NCI-H1436 treated with DMSO at 0.1 percent for 48 hours (cell line): ENCODE data around the gene MID1.

Experiments
- DNase-seq: peaks from one replicate; lab custom pipeline; 2025; lab: John Stamatoyannopoulos, UW

MID1 gene

DNA sequence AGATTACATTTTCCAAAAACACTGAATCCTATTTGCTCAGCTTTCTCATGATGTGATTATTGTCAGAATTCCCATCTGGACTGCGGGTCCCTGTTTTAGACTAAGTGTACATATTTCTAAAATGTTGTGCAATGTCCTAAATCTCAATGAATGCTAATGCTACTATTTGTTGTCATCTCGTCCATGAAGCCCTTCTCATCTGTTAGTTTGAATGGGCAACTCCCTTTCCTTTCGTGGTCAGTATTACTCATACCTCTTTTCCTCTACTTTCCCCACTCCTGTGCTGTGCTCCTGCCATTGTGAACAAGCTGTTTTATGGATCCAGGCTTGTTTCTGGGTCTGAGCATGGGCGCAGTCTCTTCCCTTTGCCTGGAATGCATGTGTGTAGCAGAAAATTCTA is 91.0 kb downstream of the MID1 start:
- DNase-seq = no peak

DNA sequence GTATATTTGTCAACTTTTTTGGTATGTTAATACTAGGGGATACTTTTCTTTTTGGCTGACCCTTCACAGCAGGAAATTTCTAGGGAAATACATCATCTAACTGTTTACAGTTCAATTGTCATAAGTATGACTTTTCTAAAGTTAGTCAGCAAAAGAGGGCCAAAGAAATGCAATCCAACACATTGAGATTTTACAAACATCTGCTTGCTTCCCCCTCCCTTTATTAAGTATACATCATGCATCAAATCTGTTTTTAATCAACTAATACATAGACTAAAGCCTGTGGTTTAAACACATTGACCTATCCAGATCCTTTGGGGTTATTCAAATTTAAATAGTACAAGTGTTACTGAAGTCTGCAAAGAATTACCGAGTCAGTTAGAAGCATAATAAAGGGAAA is 93.9 kb downstream of the MID1 start:
- DNase-seq = no peak

DNA sequence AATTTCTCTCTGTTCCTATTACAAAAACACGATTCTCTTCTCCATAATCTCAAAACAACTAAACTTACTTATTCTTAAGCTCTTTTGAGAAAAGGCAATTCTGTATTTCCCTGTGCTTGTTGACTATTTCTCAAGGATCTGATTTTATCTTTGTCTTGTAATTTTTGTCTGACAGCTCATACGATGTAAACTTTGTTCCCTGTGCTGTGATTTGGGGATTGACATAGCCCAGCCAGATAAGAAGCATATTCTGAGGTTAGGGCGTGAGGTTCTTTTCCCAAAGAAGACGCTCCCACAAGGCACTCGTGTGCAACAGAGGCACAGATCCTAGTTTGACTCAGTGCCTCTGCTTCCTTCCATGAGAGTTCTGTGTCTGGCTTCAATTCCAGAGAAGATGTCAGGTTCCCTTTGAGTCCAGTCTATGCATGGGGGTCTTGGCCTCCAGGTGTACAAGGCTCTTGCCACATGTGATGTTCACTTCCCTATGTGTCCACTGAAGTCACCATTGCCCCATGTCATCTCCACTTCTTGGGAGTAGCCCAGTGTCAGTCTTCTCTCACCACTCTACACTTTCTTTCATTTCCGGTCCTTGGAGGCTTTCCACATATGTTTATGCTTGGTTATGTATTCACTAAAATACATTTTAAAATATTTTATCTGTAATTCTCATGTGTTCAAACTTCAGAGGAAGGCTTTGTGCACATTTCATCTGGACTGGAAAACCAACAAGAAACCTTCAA is 94.8 kb downstream of the MID1 start:
- no peak for DNase-seq

DNA sequence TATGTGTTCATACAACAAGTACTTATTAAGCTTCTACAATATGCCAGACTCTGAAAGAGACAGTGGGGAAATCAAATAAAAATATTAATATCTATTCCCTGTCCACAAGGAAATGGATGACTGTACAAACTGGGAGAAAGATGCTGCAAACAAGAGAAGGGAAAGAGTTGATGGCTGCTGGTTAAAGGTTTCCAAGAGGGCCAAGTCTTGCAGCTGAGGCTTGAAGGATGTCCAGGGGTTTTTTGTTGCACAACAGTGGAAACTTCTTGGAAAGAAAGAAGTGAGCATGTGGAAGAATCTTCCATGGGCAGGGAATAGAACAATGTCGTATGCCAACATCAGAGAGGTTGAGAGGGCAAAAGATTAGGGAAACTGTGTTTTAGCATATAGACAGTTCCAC is 95.8 kb downstream of the MID1 start:
- no peak for DNase-seq

DNA sequence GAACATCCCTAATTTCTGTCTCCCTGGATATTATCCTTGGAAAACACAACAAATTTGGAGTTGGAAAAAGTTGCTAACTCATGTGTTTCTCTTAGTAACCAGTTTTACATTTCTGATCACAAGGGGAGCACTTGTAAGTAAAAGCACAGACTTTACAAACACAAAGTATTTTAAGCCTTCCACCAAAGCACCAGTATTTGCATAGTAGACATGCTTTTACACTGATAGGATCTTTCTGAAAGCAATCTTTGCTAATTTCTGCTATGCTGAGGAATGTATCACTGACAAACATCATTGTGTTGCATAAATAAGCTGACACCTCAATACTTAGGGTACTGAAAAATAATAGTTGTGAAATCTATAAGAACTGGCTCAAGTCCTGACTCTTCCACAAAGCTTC is 100.6 kb downstream of the MID1 start:
- no peak for DNase-seq

DNA sequence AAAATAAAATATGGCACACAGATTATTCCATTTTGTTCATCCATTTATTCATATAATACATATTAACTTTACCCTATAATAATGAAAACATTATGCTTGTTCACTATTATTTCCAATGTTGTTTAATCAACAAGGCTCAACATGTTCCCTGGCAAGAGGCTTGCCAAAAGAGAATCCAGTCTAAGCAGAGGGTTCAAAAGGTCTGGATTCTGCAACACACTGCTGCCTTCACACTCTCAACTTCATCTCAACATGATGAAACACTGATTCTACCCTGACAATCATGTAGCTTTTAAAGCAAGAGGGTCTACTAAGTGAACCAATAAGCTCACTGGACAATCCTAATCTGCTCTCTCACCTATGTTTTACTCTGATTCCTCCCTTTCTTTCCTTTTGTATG is 101.1 kb downstream of the MID1 start:
- no peak for DNase-seq

DNA sequence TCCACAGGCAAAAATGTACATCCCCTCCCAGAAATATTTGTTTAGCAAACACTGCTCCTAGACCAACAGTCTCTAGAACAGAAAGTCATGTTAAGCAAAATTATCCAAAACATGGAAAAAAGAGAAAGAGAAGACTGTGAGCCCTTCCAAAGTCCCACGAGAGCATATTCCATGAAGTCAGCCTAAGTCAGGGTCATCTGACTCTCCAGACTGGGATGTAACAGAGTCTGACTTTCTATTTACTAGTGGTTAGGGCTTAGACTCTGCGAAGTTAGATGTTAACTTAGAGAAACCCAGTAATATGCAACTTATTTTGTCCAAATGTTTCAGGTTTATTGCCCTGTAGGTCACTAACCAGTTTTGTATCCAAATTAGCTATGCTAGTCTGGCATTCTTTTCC is 102.3 kb downstream of the MID1 start:
- no peak for DNase-seq

DNA sequence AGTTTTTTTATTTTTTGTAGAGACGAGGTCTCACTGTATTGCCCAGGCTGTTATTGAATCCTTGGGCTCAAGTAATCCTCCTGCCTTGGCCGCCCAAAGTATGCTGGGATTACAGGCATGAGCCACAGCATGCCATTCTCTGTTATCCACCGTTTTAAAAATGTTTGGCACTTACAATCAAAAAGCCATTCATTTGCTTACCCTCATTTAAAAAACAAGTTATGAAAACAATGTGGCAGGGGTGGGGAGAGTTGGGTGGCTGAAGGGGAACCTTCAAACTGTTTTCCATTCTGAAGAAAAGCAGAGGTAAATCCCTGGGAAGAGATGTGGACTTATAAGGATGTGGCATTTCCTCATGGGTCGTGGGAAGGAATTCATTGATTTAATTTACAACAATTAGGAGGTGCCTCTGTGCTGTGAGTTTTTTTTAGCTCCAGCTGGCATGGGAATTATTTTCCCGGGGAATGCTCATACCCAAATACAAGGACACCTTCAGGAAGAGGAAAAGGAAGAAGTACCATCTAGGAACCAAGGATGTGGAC is 103.5 kb downstream of the MID1 start:
- no peak for DNase-seq

DNA sequence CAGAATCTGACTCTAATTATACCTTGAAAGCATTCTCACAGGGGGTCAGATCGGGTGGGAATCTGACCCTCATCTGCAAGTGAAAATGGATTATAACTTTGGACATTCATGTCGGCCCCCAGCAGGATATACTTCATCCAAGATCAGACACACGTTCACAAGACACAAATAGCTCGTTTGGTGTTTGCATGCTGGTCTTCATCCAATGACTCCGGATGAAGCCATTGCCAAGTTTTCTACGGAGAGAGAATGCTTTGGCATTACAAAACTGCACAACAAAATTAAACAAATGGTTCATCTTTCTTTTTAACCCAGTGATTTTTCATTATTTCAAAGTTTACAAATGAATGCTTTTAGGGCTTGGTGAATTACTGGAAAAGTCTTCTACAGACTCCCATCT is 105.5 kb downstream of the MID1 start:
- DNase-seq = no peak

DNA sequence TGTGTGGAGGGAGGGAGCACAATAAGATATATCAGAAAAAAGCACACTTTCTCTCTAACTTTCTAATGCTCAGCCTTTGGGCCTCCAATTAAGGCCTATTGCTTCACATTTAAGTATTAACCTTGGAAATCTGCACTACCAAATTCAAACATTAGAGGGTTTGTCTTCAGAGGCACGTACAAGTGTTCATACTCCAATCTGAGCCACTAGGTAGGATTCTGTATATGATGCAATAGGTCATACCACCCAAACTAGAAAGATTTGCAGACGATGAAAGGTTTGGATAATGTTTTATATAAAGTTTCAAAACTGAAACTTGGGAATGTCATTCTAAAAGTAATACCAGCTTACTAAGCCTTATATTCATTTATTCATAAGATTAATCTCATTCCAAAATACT is 106.4 kb downstream of the MID1 start:
- no peak for DNase-seq

DNA sequence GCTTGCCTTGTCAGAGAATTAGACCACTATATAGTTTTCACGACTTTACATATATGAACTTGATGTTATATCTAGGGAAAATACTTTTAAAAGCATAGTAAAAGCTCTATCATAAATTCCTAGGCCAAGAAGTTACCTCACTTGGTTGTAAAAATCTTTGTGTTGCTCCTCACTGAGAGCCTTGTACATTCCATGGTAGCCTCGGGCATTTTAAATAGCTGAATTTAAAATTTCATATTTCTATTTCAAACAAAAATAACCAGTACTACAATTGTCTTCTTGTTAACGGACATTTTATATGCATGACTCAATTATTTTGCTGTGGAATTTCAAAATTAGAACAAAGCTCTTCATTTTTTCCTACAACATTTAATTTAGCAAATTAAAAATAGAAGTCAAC is 107.6 kb downstream of the MID1 start:
- no peak for DNase-seq

DNA sequence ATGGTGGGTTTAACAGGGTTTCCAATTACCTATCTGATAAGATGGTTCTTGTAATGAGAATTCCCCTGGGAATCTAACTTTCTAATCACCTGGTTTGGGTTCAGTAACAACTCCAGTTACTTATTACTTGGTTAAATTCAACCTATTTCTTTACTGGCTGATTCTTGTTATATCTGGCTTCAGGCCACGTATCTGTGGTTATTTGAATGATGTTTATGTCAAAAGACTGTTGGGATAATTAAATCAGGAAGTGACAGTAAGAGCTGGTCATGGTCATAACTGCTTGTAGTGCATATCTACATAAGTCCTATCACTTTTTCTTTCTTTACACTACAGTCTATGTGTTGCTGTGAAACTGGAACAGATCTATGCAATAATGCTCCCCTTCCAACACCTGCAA is 108.1 kb downstream of the MID1 start:
- DNase-seq = no peak

DNA sequence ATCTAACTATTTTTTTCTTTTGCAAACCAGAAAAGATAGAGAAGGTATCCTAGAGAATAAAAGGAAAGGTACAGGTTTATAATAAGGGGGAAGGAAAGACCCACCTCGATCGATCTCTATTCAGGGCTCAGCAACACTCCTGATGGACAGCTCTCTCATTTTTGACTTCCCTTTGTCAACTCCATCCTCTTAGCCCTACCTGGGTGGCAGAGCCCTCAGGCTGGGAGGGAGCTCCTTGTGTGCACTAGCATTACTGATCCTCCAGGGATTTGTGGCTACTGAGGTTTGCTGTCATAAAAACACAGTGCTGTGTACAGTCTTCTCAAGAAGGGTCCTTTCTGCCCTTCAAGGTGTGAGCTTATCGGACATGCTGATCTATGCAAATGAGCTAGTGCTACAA is 111.0 kb downstream of the MID1 start:
- DNase-seq = peak; percentile 0

DNA sequence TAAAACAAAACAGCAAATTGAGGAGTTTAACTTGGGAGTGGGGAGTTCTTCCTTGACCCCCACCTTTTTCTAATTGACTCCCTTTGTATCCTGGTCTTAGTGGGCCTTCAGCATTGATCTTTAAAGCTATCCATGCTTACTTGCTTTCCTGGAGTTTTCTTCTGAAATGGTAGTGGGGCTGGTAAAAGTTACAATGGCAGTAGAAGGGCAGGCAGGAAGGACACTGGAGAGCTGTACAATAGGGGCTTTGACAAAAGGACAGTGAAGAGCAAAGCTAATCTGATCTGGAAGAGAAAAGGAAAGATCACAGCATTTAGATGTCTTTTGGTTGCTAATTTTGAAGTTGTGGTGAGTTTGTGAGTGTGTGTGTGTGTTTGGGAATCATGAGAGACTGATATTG is 111.5 kb downstream of the MID1 start:
- DNase-seq = no peak

DNA sequence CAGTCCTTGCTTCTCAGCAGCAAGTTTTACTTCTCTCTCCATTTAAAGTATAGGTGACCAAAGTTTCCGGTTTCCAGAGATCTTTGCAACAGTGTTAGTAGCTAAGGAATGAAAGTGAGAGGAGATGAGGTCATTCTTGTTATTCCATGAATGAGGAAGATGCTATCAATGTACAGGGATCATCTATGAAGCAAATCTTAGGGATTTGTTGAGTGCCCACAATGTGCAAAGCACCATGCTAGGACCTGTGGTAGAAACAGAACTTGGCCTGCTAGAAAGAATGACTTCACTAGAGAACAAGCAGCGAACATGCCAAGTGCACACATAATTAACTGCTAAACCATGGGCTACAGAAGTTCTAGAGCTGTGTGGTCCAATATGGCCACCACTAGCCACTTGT is 112.5 kb downstream of the MID1 start:
- no peak for DNase-seq

DNA sequence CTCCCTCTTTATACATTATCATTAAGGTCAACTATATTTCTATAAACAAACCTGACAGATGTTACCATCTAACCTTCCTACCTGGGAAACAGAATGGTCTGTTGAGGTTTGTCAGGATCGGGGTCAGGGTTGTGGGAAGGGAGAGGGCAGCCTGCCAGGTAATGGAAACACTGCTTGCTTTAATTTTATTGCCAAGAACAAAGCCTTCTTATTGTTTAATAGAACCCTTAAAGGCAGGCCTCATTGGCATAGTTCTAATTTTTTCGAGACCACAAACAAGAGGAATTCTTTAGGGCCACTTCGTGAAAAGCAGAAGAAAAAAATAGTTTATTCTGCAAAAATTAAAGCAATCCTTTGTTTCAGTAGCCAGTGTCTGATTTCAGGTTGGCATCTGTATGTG is 113.2 kb downstream of the MID1 start:
- no peak for DNase-seq

DNA sequence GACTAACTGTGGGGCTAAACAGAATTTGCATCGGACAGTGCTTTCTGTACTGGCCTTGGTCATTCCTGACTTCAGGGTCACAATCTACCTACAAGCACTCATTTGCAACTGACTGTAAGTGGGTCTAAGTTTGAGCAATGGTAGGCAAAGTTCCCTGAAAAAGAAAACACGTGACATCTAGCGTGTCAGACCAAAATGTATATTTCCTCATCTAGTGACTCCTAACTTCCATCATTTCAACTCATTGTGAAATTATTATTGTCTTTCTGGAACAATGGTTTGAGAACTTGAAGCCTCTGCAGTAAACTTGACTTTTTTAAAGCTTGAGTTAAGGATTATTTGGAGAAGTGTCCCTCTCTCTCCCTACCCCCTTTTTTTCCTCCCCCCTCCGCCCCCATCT is 113.6 kb downstream of the MID1 start:
- no peak for DNase-seq

DNA sequence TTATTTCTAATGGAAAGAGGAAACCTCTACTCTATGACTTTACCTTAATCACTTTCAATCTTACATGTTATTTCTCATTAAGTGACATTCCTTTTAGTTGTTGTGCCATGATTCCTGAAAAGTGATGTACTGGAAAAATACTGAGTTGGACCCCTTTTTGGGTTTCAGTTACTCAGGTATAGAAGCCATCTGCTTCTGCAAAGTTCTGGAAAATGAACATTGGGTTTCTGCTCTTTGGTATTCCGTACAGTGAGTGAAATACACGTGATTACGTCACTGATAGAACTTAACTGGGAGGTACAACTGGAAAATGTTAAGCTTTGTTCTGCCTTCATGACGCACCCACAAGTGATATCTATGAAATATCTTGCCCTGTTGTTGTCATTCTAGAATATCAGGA is 114.7 kb downstream of the MID1 start:
- DNase-seq = no peak

DNA sequence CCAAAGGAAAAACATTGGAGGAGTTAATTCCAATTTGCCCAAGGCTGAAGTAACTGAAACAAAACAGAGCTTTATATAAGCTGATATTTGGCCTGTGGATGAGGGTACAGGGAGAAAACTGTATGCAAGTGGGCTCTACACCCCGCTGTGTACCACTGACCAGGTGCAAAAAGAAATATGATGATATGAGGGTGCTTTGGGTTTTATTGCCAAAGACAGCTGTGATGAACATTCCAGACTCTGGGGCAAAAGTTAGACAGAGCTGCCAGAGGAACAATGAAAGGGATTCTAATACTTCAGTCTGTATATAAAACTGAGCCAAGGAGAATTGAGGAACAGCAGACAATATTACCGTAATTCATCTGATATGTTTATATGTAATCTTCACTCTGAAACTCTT is 117.4 kb downstream of the MID1 start:
- no peak for DNase-seq

DNA sequence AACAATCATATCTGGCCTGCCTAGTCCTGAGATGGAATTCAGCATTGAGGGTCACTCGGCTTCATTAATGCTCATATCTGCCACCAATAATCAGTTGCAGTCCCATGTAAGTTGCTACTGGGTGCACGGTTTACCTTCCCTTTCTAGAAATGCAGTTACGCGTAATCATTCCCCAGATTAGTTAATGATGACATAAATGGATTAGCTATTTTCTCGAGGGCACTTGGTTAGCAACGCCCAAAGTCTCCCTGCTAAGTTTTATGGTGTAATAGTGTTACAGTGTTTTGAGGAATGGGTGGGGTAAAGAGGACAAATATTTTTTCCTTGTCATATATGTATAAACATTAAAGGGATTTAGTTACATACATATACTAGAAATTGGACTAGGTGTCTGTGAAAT is 118.8 kb downstream of the MID1 start:
- no peak for DNase-seq

DNA sequence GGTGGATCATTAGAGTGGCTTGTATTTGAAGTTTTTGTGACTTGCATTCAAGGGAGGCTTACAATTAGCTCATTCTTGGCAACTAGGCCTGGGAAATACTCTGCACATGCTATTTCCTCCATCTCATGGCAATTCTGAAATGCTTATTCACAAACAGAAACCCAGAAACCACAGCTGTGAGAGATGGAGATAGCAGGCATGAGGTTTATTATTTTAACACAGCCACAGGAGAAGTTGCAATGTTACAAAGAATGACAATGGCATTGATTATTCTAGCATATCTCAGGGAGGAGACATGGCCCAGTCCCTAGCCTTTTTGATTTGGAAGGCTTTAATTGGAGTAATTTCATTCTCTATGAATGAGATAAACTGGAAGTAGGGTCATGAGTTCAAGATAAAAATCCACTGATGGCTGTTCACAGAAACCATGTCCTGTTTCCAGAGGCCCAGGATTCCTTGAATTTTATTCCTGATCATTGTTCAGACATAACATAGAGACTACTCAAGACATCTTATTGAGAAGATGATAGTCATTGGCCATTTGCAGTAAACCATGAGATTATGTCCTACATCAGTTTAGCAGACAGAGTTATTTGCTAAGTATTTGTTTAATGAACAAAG is 123.9 kb downstream of the MID1 start:
- DNase-seq = no peak

DNA sequence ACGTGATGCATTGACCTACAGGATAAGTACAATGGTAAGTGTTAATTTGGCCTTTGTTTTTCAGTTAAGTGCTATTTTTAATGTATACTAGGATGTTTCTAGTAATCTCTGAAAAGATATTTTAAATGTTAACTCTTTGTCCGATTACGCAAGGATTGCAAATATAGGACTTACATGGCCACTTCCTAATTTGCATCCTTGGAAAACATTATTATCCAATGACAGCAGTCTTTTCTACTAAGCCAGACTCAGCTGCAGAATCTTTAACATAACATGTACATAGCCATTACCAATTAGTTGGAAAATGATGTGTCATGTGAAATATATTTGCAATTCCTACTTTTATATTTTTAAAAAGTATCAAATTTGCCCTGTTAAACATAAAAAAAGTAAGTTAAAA is 124.7 kb downstream of the MID1 start:
- no peak for DNase-seq

DNA sequence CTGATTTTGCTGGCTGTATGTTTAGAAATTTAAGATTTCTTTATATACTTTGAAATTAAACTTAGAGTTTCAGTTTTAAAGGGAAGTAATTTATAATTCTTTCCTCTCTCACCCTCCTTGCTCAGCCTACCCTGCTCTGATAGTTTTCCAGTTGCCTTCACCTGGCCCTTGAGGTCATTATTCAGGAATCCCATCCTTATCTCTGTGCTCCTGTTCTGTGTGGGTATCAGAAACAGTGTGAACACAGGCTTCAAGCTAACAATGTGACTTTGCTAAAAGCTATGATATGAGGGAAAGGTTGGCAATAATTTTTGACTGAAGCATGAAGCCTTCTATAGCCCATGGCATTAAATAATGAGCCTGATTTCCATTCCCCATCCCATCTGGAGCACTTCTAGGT is 128.1 kb downstream of the MID1 start:
- no peak for DNase-seq

DNA sequence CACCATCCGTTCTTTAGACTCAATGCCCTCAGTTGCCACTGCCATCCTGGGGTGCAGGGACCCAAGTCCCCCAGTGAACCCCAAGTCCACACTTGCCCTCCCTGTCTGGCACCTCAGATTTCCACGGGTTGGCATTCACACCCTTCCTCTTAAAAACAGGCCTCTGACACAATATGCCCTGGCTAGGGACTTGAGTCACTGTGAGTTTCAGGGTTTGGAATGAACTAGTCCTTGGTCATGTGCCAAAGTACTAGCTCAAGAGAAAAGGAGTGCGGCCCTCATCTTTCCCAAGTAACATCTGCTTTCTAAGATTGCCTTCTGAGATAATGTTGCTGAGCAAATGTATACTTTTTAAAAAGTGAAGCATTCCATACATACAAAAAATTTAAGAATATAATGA is 134.0 kb downstream of the MID1 start:
- DNase-seq = no peak
